H1 (cell line): ENCODE results near the gene SIX1. TPM values are rescaled to one million over a fixed set of nuclear protein-coding genes. Genes with fewer than 3 reads are reported as not detected.

ENCODE experiments used
- CBX8 ChIP-seq: fragments of 300-800, 300-1000 bp; sonication (generic); IDR thresholded peaks from 2 replicates; pipeline ENCODE4 v1.7.1; 2016; ENCODE audit warnings: low read depth, low read length, borderline replicate concordance
- CEBPB ChIP-seq: IDR thresholded peaks from 2 replicates; pipeline ENCODE4 v1.6.1; 2012; ENCODE audit warnings: low read depth, low read length
- CHD1 ChIP-seq: IDR thresholded peaks from 2 replicates; pipeline ENCODE4 v1.6.1; 2012; ENCODE audit warnings: low read depth, low read length, improper control_type of control experiment
- POLR2AphosphoS5 ChIP-seq: IDR thresholded peaks from 2 replicates; pipeline ENCODE4 v1.6.1; 2011; ENCODE audit warnings: low read depth, low read length
- SIN3A ChIP-seq, 2 experiments: IDR thresholded peaks in 1 of 2; conservative IDR thresholded peaks in 1 of 2; 2 replicates each; pipeline ENCODE4 v1.6.1; 2011 to 2012; ENCODE audit warnings: low read length in 2 of 2, improper control_type of control experiment in 1 of 2, low read depth in 1 of 2, mild to moderate bottlenecking in 1 of 2
- SP1 ChIP-seq: IDR thresholded peaks from 2 replicates; pipeline ENCODE4 v1.6.1; 2011; ENCODE audit warnings: low read depth, low read length
- ZNF274 ChIP-seq: IDR thresholded peaks from 2 replicates; pipeline ENCODE4 v1.7.0; 2012; ENCODE audit warnings: low read length, borderline replicate concordance; ENCODE audit errors: extremely low read depth
- polyA plus RNA-seq, 7 experiments: library from polyadenylated mRNA; depleted of rRNA in 3 of 7; stranded (reverse) in 5 of 7; unstranded in 2 of 7; fragments of >200 nt in 5 of 7; fragments of 200-250 nt in 2 of 7; gene quantifications; 1 replicate in 5 of 7; 2 replicates in 1 of 7; 4 replicates in 1 of 7; pipeline versions ENCODE4 v1.2.1 to v1.2.3, GENCODE V29; 2011 to 2013; ENCODE audit warnings: missing spikeins in 2 of 7, mixed read lengths in 2 of 7
- total RNA-seq: library from RNA; stranded (reverse); fragmentation: NEBNext Ultra II Directional; extraction: Animal tissue kit (Norgen Biotek cat#: 25700); gene quantifications from 2 replicates; pipeline ENCODE4 v1.2.1, GENCODE V29; 2021
- TF ChIP-seq, protein P1 (sequence below): IDR thresholded peaks from 2 replicates; pipeline ENCODE4 v1.6.1; 2012; ENCODE audit warnings: low read length, inconsistent platforms
- TF ChIP-seq, protein P2 (sequence below): IDR thresholded peaks from 2 replicates; pipeline ENCODE4 v1.6.1; 2011; ENCODE audit warnings: low read length, improper control_type of control experiment
- TF ChIP-seq, protein P3 (sequence below): IDR thresholded peaks from 2 replicates; pipeline ENCODE4 v1.6.1; 2012; ENCODE audit warnings: inconsistent platforms

The SIX1 gene
- total and polyA plus RNA-seq, 2 of the 8 experiments (the other 6 are each of a cell fraction or from before 2014, with no cell fraction given) = 0.03 to 0.69 TPM

DNA sequence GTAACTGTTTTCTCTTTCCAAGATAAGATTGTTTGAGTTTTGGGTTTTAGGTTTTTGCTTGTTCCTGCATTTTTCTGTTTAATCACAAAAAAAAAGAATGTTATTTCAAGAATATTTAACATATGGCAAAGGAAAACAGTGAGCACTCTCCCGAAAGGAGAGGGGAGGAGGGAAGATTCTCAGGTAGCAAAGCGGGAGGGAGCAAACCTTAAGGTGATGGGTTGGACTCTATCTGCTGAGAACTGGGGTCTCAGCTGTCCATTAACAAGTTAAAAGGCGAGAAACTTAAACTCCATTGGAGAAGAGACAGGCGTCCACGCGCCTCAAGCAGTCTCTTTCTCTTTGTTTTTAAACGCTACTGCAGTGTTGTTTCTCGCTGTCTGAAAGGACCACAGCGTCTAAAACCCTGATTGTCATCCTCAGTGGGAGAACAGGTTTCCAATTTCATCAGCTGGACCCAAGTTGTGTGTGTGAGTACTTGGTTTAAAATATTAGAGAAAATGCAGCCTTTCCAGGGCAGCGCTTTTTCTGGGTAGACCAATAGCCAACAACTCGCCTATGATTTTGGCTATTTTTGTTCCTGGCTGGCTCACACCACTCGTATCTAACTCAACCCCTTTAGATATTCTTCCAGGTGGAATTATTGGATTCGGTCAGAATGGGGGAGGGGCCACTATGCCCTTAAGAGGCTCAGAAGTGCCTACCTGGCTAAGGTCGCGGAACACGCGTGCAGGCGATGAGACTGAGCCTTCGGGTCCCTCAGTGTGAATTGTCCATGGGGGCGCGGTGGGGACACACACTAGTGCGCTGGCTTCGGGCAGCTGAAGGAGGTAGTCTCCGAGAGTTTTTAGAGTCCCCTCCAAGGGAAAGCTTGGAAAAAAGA is 8.2 kb downstream of the SIX1 start (continued):
- TF ChIP-seq, protein P1, sequence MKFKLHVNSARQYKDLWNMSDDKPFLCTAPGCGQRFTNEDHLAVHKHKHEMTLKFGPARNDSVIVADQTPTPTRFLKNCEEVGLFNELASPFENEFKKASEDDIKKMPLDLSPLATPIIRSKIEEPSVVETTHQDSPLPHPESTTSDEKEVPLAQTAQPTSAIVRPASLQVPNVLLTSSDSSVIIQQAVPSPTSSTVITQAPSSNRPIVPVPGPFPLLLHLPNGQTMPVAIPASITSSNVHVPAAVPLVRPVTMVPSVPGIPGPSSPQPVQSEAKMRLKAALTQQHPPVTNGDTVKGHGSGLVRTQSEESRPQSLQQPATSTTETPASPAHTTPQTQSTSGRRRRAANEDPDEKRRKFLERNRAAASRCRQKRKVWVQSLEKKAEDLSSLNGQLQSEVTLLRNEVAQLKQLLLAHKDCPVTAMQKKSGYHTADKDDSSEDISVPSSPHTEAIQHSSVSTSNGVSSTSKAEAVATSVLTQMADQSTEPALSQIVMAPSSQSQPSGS = no peak
- TF ChIP-seq CEBPB (no peak), SP1 (peak; percentile 42; the same call in 1 of the 2 replicates), CBX8 (peak; percentile 88; the same call in 1 of the 2 replicates), SIN3A (conservative IDR thresholded peaks at IDR 0.05 in 1 of 2, IDR thresholded peaks at IDR 0.05 in 1 of 2; ENCODE audit: low read depth in 1 of 2, low read length in 2 of 2) (no peak), CHD1 (no peak), ZNF274 (no peak), POLR2AphosphoS5 (no peak)
- TF ChIP-seq, protein P2, sequence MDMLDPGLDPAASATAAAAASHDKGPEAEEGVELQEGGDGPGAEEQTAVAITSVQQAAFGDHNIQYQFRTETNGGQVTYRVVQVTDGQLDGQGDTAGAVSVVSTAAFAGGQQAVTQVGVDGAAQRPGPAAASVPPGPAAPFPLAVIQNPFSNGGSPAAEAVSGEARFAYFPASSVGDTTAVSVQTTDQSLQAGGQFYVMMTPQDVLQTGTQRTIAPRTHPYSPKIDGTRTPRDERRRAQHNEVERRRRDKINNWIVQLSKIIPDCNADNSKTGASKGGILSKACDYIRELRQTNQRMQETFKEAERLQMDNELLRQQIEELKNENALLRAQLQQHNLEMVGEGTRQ = no peak
- TF ChIP-seq, protein P3, sequence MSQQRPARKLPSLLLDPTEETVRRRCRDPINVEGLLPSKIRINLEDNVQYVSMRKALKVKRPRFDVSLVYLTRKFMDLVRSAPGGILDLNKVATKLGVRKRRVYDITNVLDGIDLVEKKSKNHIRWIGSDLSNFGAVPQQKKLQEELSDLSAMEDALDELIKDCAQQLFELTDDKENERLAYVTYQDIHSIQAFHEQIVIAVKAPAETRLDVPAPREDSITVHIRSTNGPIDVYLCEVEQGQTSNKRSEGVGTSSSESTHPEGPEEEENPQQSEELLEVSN = no peak
